ENCODE data around the gene ZNF474.

The ZNF474 gene

DNA sequence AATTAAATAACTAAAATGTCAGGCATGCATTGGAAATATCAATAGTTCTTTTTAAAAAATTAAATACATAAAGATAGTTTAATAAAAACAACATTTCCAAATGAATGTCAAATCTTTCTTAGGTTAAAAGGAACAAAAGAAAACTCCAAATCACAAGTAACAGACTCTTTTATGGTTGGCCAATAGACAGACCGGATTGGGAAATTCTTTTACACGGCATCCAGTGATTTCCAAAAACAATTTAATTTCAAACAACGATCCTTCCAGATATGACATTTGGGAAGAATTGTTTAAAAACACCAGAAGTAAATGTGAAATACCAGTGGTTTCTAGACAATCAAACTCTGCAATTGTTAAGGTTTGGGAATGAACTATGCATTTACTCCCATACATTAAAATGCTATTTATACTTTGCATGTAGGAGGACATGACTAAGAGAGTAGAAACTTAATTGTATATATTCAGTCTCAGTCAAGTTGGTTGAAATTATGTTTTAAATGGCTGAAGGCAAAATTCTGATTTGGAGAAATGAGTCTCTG lies 32.8 kb downstream of the ZNF474 start:
- no peak for DNase-seq (ENCODE audit: low read depth)
- TF ChIP-seq, protein P1, sequence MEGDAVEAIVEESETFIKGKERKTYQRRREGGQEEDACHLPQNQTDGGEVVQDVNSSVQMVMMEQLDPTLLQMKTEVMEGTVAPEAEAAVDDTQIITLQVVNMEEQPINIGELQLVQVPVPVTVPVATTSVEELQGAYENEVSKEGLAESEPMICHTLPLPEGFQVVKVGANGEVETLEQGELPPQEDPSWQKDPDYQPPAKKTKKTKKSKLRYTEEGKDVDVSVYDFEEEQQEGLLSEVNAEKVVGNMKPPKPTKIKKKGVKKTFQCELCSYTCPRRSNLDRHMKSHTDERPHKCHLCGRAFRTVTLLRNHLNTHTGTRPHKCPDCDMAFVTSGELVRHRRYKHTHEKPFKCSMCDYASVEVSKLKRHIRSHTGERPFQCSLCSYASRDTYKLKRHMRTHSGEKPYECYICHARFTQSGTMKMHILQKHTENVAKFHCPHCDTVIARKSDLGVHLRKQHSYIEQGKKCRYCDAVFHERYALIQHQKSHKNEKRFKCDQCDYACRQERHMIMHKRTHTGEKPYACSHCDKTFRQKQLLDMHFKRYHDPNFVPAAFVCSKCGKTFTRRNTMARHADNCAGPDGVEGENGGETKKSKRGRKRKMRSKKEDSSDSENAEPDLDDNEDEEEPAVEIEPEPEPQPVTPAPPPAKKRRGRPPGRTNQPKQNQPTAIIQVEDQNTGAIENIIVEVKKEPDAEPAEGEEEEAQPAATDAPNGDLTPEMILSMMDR (IDR thresholded peaks at IDR 0.05; ENCODE audit: control insufficient read depth, extremely low read depth, insufficient read depth), result no peak

GRCh38 chr5:122163121-122164069 lies 34.0 kb downstream of the ZNF474 start:
- peak; percentile 15 for DNase-seq (ENCODE audit: low read depth)
- no peak overlapping the region for H3K4me3 ChIP-seq (ENCODE audit: low read depth, low read length)
- TF ChIP-seq, protein P1 (IDR thresholded peaks at IDR 0.05; ENCODE audit: control insufficient read depth, extremely low read depth, insufficient read depth), result no peak

More for the DNA sequence above, 32.8 kb downstream of the ZNF474 start:
- H3K4me3 ChIP-seq (ENCODE audit: low read depth, low read length), result no peak overlapping the region

DNA sequence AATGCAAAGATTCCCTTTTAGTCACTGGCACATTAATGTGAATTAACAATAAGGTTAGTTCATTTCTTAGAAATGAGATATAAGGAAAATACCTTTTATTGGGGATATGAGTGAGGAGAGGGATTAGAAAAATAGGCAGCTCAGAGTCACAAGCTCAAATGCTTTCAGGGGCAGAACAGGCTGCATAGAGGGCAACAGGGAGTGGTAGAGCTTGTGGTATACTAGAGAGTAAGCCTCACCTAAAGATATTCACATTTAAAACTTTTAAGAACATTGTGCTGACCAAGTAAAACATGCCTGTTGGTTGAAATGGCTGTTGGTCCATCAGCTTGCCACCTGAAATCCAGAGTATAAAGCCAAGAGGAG lies 34.7 kb downstream of the ZNF474 start:
- DNase-seq (ENCODE audit: low read depth), result no peak
- no peak overlapping the region for H3K4me3 ChIP-seq (ENCODE audit: low read depth, low read length)
- TF ChIP-seq, protein P1 (IDR thresholded peaks at IDR 0.05; ENCODE audit: control insufficient read depth, extremely low read depth, insufficient read depth), result no peak

- no peak overlapping the region for H3K4me3 ChIP-seq (ENCODE audit: low read depth, low read length)
- TF ChIP-seq, protein P1 (IDR thresholded peaks at IDR 0.05; ENCODE audit: control insufficient read depth, extremely low read depth, insufficient read depth), result no peak
- no peak for DNase-seq (ENCODE audit: low read depth)
Observed at GRCh38 chr5:122164831-122165558, 35.6 kb downstream of the ZNF474 start.

DNA sequence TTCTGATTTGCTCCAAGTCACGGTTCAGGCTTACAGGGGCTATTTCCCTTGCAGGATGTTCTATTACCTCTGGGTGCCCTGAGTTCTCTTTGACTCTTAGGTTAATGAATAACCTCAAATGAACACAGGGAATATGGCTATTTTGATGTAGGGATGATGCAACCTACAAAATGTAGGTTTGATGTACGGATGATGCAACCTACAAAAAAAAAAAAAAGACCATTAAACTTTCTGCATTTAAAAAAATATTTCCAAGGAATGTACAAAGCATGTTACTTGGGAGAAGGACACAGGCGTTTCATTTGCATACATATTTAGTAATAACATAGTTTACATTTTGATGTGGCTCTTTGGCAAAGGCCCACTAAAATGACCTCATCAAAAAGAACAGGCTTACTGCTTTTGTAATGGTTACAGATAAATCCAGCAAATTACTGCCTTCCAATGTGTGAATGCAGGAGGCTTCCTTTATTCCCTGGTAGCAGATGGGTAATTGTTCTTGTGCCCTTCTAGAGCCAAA lies 36.3 kb downstream of the ZNF474 start:
- H3K4me3 ChIP-seq (ENCODE audit: low read depth, low read length), result no peak overlapping the region
- TF ChIP-seq, protein P1 (IDR thresholded peaks at IDR 0.05; ENCODE audit: control insufficient read depth, extremely low read depth, insufficient read depth), result no peak
- DNase-seq (ENCODE audit: low read depth), result no peak

GRCh38 chr5:122169350-122170103 lies 40.2 kb downstream of the ZNF474 start:
- no peak overlapping the region for H3K4me3 ChIP-seq (ENCODE audit: low read depth, low read length)
- TF ChIP-seq, protein P1 (IDR thresholded peaks at IDR 0.05; ENCODE audit: control insufficient read depth, extremely low read depth, insufficient read depth), result no peak
- no peak for DNase-seq (ENCODE audit: low read depth)

All from LNCaP clone FGC (cell line).